Colonic mucosa (tissue), 4 donors: ENCODE results near the gene IFI27. TPM values are rescaled to one million over a fixed set of nuclear protein-coding genes. Genes with fewer than 3 reads are reported as not detected.

Experiments used
- DNase-seq: peaks from one replicate; pipeline ENCODE4 v3.0.0-alpha.2; 2020
- H3K27ac ChIP-seq: fragments of 200-600 bp; one replicate; pipeline ENCODE4 v1.8.0; 2021
- H3K27me3 ChIP-seq: fragments of 200-600 bp; one replicate; pipeline ENCODE4 v1.8.0; 2021
- H3K36me3 ChIP-seq: fragments of 200-600 bp; one replicate; pipeline ENCODE4 v1.8.0; 2021
- H3K4me1 ChIP-seq: fragments of 200-600 bp; one replicate; pipeline ENCODE4 v1.8.0; 2021; ENCODE audit warnings: mild to moderate bottlenecking
- H3K4me3 ChIP-seq: fragments of 200-600 bp; one replicate; pipeline ENCODE4 v1.8.0; 2021
- H3K9ac ChIP-seq, 2 donors: one replicate each; pipeline ENCODE4 v1.7.0; 2013; ENCODE audit warnings: control low read depth in 2 of 2, low read depth in 2 of 2, low read length in 2 of 2
- H3K9me3 ChIP-seq: fragments of 200-600 bp; one replicate; pipeline ENCODE4 v1.8.0; 2021
- CTCF ChIP-seq: fragments of 200-600 bp; IDR thresholded peaks from one replicate; pipeline ENCODE4 v1.8.0; 2022; ENCODE audit warnings: antibody characterized with exemption, mild to moderate bottlenecking
- intact Hi-C: fragments of 100-400 bp; cut with DNase I; formaldehyde crosslinking; loops from one replicate; pipeline ENCODE4 v1.14.1; 2022
- total RNA-seq, 2 donors: library from RNA; stranded (reverse); fragmentation: NEBNext Ultra II Directional in 1 of 2; extraction: Animal tissue kit (Norgen Biotek cat#: 25700) in 1 of 2; gene quantifications; one replicate each; pipeline ENCODE4 v1.2.1, GENCODE V29; 2021
- donor health status: healthy.
- donor health status: DM: no; HTN: no; CAD: no.
- donor health status: DM: no; HTN: no; CAD: no.

IFI27 gene
- total RNA-seq, 2 donors from 2014 or later = 219 to 709 TPM

- Histone ChIP-seq H3K27ac (no peak overlapping the region), H3K36me3 (no peaks in the 10 kb centered on the region), H3K9me3 (no peaks in the 10 kb centered on the region), H3K9ac (no peak overlapping the region), H3K27me3 (no peaks in the 10 kb centered on the region), H3K4me3 (no peak overlapping the region), H3K4me1 (no peaks in the 10 kb centered on the region)
- no peak for DNase-seq
- intact Hi-C loops = loop anchor here (10.0 kb wide), 1 partner anchor 181 kb away; no protein-coding TSS in a partner anchor
- no peak for TF ChIP-seq CTCF
Observed at GRCh38 chr14:94125659-94126418, 15.3 kb downstream of the IFI27 start.

- Histone ChIP-seq H3K4me3 (no peak overlapping the region), H3K9me3 (no peaks in the 10 kb centered on the region), H3K9ac (no peak overlapping the region), H3K27ac (no peak overlapping the region), H3K27me3 (no peaks in the 10 kb centered on the region), H3K36me3 (no peaks in the 10 kb centered on the region), H3K4me1 (no peaks in the 10 kb centered on the region)
- intact Hi-C loops = loop anchor here (10.0 kb wide), 1 partner anchor 182 kb away; no protein-coding TSS in a partner anchor
- TF ChIP-seq CTCF = no peak
- no peak for DNase-seq
Observed at GRCh38 chr14:94126419-94126677, 15.8 kb downstream of the IFI27 start.

- no peak for DNase-seq
- no peaks in the 10 kb centered on the region for H3K27me3 ChIP-seq
- no peak overlapping the region for H3K4me3 ChIP-seq
- H3K4me1 ChIP-seq = no peaks in the 10 kb centered on the region
- no peaks in the 10 kb centered on the region for H3K9me3 ChIP-seq
- H3K36me3 ChIP-seq = no peaks in the 10 kb centered on the region
- no peak overlapping the region for H3K27ac ChIP-seq
- H3K9ac ChIP-seq = no peak overlapping the region
- no peak for TF ChIP-seq CTCF
- intact Hi-C loops = loop anchor here (10.0 kb wide), 1 partner anchor 182 kb away; no protein-coding TSS in a partner anchor
Observed at GRCh38 chr14:94126800-94127199, 16.3 kb downstream of the IFI27 start.

- TF ChIP-seq CTCF = no peak
- no peak for DNase-seq
- no peaks in the 10 kb centered on the region for H3K27me3 ChIP-seq
- H3K4me1 ChIP-seq = no peaks in the 10 kb centered on the region
- H3K27ac ChIP-seq = no peak overlapping the region
- no peak overlapping the region for H3K4me3 ChIP-seq
- intact Hi-C loops = loop anchor here (10.0 kb wide), 1 partner anchor 183 kb away; no protein-coding TSS in a partner anchor
- no peaks in the 10 kb centered on the region for H3K9me3 ChIP-seq
- no peaks in the 10 kb centered on the region for H3K36me3 ChIP-seq
- no peak overlapping the region for H3K9ac ChIP-seq
Observed at GRCh38 chr14:94127330-94127729, 16.8 kb downstream of the IFI27 start.

- H3K36me3 ChIP-seq = no peaks in the 10 kb centered on the region
- DNase-seq = no peak
- no peaks in the 10 kb centered on the region for H3K4me1 ChIP-seq
- H3K9ac ChIP-seq = no peak overlapping the region
- H3K4me3 ChIP-seq = no peak overlapping the region
- intact Hi-C loops = loop anchor here (10.0 kb wide), 1 partner anchor 184 kb away; no protein-coding TSS in a partner anchor
- H3K9me3 ChIP-seq = no peaks in the 10 kb centered on the region
- H3K27me3 ChIP-seq = no peaks in the 10 kb centered on the region
- no peak for TF ChIP-seq CTCF
- no peak overlapping the region for H3K27ac ChIP-seq
Observed at GRCh38 chr14:94128216-94128839, 17.8 kb downstream of the IFI27 start.
